GM21786 (cell line): ENCODE data around the gene EDEM2.
"Not testable (repeated sequence)": the region's sequence is repeated elsewhere in the genome, so short reads cannot be mapped to it uniquely, and the experiment has no call there.

Experiments used
- ATAC-seq: cut with Tn5 transposase; IDR thresholded peaks from one replicate; pipeline ENCODE4 v1.9.1; 2021; ENCODE audit not compliant: unreplicated experiment

Gene EDEM2

DNA sequence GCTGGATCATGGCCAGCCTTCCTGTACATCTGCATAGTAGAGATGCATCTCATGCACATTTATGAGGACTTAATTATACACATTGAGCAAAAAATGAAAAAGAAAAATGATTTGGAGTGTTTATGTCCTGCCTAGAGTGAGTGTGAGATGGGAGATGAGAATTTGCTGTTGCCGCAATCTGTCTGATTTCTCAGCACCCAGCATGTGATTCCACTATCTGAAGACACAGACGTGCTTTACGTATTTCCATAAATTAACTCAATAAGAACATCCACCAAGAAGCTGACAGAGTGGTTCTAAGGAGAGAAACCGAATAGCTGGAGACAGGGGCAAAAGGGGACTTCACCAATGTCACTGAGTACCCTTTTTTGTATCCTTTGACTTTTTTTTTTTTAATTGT lies 15.2 kb downstream of the EDEM2 start:
- no peak for ATAC-seq

DNA sequence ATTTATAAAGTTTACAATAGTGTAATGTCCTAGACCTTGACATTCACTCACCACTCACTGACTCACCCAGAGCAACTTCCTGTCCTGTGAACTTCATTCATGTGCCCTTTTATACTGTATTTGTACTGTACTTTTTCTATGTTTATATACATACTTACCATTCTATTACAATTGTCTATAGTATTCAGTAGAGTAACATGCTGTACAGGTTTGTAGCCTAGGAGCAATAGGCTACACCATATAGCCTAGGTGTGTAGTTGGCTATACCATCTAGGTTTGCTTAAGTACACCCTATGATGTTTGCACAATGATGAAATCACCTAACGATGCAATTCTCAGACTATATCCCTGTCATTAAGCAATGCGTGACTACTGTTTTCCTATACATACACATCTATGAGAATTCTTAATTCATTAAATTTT lies 17.5 kb downstream of the EDEM2 start:
- no peak for ATAC-seq

DNA sequence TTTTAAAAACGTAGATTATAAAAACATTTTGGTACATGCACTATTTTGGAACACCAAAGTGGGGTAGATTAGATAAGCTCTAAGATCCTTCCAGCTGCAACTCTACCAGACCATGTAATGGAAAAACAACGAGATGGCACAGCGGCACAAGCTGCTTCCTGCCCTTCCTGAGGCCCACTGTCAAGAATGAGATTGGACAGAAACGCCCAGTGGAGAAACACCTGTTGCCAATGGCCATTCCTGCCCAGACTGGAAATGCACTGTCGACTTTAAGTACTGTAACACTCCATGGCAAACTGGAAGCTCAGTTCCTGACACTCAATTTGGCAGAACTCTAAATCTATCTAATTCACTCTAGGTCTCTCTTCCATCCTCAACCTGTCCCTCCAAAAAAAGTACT lies 21.4 kb downstream of the EDEM2 start:
- no peak for ATAC-seq

DNA sequence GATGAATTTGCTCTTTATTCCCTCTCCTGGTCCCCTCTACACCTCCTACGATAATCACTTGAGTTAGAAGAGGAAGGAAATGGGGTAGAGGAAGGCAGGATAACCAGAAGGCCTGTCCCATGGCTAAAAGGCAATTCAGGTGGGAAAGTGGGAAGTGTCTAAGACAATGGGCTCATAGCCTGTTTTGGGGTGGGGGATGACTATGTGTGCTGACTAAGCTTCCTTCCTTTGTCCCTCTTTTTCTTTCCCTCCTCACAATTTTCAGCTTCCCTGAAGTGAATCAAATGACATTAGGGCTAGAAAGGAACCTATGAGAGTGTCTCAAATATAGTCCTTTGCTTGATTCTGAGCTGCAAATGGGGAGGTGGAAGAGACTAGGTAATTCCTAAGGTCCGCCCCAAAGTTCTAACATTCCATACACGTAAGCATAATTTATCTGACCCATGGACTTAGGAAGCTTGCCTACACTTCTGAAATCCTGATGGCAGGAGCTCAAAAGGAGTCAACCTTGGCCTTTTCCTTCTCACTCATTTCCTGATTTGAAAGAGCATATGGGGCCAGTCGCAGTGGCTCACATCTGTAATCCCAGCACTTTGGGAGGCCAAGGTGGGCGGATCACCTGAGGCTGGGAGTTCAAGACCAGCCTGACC lies 24.3 kb downstream of the EDEM2 start:
- ATAC-seq = no peak

DNA sequence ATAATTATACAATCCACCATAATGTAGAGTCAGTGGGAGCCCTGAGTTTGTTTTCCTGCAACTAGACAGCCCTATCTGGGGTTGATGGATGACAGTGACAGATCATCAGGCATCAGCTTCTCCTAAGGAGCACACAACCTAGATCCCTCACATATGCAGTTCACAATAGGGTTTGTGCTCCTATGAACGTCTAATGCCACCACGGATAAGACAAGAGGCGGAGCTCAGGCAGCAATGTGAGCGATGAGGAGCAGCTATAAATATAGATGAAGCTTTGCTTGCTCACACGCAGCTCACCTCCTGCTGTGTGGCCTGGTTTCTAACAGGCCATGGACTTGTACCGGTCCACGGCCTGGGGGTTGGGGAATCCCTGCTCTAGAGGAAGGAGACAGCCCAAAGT lies 25.9 kb downstream of the EDEM2 start:
- ATAC-seq = no peak

DNA sequence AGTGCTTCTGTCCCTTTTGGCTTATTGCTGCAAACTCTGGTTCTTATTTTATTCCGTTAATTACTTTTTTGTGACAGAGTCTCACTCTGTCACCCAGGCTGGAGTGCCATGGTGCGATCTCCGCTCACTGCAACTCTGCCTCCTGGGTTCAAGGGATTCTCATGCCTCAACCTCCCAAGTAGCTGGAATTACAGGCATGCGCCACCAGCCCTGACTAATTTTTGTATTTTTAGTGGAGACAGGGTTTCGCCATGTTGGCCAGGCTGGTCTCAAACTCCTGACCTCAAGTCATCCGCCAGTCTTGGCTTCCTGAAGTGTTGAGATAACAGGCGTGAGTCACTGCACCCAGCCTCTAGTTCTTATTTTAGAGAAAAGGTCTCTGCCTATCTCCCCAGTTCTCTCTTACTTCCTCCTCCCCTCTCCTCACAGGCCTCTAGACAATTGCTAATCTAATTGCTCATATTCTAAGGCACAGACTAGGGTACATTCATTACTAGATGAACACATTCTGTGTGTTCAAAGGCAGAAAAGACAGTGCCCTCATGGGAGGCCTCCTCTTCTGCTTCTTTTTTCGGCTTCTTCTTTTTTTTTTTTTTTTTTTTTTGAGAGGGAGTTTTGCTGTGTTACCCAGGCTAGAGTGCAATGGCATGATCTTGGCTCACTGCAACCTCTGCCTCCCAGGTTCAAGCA lies 27.0 kb downstream of the EDEM2 start:
- no peak for ATAC-seq

DNA sequence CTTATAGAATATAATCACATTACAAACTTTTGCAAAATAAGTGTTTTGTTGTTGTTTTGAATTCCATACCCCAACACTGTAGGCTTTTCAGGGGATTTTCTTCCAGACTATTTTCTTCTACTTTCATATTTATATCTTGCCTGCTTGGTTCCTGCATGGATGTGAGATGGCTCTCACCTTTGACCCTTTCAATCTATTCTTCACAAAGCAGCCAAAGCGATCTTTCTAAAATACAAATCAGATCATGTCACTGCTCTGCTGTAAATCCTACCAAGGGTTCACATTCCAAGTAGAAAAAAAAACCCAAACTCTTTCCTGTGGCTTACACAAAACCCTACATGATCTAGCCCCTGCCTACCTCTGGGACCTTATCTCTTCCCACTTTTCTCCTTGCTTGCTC lies 29.5 kb downstream of the EDEM2 start:
- no peak for ATAC-seq

DNA sequence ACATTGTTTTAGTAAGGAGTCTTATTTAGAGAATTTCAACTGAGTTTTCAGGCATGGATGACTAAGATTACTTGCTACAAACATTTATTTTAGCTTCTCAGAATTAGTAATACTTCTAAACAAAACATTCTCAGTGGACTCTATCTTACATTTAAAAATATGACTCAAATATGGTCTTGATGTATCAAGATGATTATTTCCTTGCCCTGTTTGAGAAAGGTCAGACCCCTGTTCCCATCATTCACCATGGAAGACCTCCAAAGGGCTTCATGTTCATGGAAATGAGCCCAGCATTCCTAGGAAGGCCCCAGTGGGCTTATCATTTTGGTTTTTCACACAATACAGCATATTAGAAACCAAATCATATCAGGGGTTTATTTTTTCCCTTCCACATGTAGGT lies 29.9 kb downstream of the EDEM2 start:
- ATAC-seq = no peak

DNA sequence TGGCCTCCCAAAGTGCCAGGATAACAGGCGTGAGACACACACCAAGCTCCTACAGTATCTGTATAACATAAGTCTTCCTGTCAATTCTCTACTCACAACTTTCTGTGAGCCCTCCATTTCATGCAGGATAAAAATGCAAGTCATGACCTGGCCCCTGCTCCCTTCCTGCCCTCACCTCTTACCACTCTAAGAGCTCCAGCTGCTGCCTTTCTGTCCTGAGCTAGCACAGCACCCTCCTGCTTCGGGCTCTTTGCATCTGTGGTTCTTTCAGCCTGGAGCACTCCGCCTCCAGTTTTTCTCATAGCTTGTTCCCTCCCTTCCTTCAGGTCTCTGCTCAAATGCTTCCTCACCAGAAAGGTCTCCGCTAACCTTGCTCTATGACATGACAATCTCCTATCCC lies 30.9 kb downstream of the EDEM2 start:
- ATAC-seq = no peak

DNA sequence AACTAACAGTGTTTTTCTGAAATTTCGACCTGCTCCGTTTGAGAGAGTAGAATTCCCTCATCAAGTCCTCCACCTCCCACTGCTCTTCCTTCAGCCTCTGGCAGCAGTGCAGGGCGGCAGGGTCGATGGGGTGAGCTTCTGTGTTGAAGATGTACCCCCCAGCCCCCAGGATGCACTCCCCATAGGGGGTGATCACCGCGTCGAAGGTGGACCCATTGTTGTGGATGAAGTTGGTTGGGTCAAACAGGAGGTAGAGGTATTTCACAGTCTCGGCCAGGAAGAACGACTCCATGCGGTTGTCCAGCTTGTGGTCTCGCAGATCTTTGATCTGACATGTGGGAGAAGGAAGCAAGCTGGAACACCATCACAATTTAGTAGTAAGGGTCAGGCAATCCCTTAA lies 31.5 kb downstream of the EDEM2 start:
- ATAC-seq = no peak

DNA sequence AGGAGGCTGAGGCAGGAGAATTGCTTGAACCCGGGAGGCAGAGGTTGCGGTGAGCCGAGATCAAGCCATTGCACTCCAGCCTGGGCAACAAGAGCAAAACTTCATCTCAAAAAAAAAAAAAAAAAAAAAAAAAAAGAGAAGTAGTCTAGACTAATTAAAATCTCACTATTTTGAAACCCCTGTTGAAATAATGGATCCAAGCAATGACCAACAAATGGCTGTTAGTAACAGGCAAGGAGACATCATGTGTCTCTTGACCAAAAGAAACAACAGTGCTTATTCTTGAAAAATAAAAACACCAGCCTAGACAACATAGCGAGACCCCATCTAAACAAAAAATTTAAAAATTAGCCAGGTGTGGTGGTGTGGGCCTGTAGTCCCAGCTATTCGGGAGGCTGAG lies 34.9 kb downstream of the EDEM2 start:
- ATAC-seq = not testable (repeated sequence)

DNA sequence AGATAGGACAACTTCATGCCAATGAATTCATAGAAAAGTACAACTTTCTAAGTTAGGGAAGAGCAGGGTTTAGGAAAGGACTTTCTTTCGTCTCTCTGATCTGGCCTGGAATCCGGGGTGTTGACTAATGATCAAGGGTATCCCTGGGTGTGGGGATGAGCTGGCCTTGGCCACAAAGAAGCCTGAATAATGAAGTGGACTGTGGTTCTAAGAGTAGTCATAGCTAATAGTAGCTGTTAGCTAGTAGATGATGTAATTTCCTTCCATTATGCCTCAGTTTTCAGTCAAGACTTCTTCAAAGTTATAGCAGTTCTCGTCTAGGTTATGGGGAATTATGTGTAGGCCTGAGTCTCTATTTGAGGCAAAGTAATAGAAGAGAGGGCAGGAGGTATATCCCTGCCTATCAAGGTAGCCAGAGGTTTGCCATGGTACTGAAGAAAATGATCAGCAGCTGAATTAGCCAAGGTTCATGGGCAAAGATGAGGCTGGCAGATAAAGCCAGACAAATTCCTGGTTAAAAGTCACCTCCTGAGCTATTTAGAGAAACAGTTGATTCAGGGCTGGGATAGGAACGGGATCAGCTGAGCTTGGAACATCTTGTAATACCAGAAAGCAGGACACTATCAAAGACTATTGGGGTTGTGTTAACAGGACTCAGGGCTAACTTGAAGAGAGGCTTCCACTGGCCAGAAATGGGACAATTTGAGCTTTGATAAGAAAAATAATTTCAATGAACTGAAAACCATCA lies 35.8 kb downstream of the EDEM2 start:
- ATAC-seq = no peak

DNA sequence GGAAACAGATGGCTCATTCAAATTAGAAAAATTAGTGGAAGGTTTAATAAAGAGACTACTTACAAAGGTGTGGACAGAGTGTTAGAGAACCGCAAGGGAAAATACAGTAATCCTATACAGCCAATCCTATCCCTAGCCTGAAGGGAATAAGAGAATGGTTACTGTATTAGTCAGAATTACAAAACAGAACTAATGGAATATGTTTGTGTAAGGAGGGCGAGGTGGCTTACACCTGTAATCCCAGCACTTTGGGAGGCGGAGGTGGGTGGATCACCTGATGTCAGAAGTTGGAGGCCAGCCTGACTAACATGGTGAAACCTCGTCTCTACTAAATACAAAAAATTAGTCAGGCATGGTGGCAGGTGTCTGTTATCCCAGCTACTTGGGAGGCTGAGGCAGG lies 38.2 kb downstream of the EDEM2 start:
- no peak for ATAC-seq

DNA sequence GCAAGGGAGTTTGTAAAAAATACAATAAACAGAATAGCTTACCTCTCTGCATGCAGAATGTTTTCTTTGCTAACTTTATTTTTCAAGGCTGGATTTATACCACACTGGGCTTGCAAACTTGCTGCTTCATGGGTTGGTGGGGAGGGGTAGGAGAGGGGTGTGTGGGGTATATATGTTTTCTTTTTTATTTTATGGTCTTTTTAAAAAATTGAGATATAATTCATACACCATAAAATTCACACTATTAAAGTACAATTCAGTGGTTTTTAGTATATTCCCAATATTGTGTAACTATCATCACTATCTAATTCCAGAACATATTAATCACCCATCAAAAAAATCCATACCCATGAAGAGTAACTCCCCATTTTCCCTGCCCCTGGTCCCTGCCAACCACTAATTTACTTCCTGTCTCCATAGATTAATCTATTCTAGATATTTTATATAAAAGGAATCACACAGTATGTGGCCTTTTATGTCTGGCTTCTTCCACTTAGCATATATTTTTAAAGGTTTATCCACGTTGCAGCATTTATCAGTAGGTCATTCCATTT lies 40.2 kb downstream of the EDEM2 start:
- no peak for ATAC-seq

DNA sequence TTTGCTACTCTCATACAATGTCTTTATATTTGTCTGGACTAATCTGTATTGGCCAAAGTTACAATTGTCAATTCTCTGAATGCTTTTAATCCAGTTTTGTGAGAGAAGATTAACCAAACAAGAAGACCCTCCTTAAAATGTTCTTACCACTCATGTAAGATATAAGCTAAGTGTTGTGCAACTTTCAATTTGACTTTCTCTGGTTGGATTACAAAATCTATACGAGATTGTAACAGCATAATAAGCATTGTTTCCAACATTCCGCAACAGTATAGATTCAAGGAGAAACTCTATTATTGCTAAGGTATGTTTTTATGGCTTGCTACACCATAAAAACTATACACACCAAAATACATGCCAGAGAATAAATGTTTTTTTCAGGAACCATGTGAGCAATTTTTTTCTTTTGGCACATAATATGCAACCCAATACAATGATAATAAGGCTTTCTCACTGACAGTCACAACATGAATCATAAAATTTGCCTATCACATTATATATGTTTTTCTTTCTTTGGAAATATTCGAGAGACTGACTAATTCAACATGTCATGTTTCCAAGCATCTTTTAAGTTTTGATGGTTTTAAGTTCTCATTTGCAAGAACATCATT lies 42.3 kb downstream of the EDEM2 start:
- no peak for ATAC-seq

DNA sequence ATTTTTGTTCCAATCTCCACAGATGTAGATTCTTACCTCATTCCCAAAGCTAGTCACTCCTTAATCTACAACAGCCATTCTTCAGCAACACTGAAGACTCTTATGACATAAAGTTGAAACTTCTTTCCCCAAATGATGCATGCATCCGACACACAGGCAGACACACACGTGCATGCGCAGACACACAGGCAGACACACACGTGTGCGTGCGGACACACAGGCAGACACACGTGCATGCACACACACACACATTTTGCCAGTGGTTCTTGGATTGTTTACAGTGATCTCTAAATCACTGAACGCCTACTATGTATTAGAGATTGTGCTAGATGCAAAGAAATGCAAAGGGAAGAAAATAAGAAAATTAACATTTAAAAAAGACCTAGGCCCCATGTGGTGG lies 45.5 kb downstream of the EDEM2 start:
- ATAC-seq = no peak

DNA sequence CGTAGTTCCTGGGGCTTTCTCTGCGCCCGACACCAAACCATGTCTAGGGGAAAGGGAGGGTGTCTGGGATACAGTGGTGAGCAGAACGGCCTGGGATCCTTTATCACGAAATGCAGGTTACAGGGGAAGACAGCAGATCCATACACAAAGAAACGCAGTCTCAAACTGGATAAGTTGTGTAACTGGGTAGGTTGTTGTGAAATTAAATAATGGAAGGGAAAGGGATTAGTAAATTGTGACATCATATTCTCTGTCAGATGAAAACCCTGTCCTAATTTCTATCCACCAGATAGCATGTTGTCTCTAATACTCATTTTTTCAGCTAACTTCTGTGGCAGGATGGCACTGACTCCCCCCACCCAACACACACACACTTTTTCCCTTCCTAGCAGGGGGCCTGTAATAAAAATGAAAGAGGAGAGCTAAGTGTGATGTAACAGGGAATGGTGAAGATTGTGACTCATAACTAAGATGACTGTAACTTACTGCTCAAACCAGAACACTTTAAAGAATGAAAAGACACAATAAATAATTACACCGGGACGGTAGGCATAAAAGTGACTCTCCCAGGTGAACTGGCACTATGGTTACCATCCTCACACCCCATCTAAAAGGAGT lies 53.8 kb downstream of the EDEM2 start:
- no peak for ATAC-seq

DNA sequence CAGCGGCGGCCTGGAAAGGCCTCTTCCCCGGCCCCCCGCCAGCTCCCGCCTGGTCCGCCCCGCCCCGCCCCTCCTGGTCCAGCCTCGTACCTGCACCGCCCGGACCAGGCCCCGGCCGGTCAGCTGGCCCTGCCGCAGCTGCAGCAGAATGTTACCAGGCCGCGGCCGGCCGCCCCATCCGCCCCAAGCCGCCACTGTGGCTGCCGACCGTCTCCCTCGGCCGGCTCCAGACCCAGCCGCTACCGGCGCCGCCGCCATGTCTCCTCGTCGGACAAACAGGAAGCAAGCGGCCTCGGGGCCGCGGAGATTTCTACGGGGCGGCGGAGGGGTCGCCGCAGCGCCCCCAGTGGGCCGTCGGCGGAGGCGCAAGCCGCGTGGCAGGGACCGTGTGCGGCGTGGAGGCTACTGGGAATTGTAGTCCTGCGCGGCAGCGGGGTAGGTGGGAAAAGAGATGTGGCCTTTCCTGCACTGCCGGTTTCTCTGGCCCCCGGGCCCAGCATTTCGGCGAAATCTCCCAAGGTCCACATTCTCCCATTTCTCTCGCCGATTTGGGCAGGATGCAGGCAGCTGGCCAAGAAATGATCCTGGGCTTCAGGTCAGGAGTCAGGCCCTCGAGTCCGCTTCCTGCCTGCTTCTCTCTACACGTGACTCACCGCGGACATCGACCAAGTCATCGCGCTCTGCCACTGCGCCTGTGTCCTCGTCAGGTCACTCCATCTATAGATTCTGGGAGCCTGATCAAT lies 54.4 kb downstream of the EDEM2 start, which contains the start of gene TRPC4AP:
Gene TRPC4AP, minus strand, starts transcription at position 284 of the 743 bp plus-strand sequence. Its CDS starts 26 bp downstream, at position 258.
- ATAC-seq = peak; percentile 85

DNA sequence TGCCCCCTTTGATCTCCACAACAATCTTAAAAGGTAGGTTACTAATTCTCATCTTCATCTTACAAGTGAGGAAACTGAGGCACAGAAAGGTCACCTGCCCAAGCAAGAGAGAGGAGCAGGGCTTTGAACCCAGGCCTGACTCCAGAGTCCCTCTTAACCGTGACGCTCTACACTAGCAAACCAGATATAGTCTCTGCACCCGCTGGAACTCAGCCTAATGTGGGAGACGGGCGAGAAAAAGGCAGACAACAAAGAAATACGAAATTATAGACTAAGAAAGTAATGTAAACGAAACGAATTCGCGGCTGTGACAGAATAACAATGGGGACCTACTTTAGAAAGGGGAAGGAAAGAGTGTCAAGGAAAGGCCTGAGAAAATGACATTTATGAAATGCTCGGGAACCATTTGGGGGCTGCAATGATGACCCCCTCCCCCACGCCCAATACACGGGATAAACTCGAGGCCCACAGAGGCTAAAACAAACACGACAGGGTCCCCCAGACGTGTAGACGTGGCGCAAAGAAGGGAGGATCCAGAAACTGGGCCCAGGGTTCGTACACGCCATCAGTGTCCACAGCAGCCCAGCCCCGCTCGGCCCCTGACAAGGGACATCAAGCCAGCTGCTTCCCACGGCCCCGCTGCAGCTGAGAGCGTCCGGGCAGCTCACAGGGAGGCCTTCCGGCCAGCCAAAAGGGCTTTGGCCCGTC lies 55.2 kb downstream of the EDEM2 start:
- ATAC-seq = peak; percentile 9
